GM12892 (cell line): ENCODE results near the gene SPRY1.

ENCODE experiments used
- DNase-seq: peaks from one replicate; pipeline ENCODE4 v3.0.0; 2011; ENCODE audit not compliant: insufficient read length
- FAIRE-seq: peaks from 2 replicates; lab custom pipeline; 2011; peaks lifted over from hg19 to GRCh38; lab: Jason Lieb, UNC
- POLR2A ChIP-seq: IDR thresholded peaks from 2 replicates; pipeline ENCODE4 v1.6.1; 2011; ENCODE audit warnings: low read depth, low read length, control low read depth
- POLR2AphosphoS5 ChIP-seq: IDR thresholded peaks from 2 replicates; pipeline ENCODE4 v1.6.1; 2011; ENCODE audit warnings: low read depth, low read length, control low read depth
- TAF1 ChIP-seq: IDR thresholded peaks from 2 replicates; pipeline ENCODE4 v1.6.1; 2011; ENCODE audit warnings: low read depth, mild to moderate bottlenecking, control low read depth, low read length, borderline replicate concordance

SPRY1 gene

GRCh38 chr4:123403080-123403604, 6.5 kb downstream of the SPRY1 start:
- no peak for FAIRE-seq
- TF ChIP-seq TAF1 = no peak
- no peak for TF ChIP-seq POLR2AphosphoS5
- no peak for TF ChIP-seq POLR2A

GRCh38 chr4:123404533-123404932, 7.9 kb downstream of the SPRY1 start:
- DNase-seq = no peak
- no peak for FAIRE-seq
- TF ChIP-seq POLR2AphosphoS5 = no peak
- TF ChIP-seq TAF1 = no peak
- TF ChIP-seq POLR2A = no peak

More at GRCh38 chr4:123403080-123403604, 6.5 kb downstream of the SPRY1 start:
- no peak for DNase-seq

GRCh38 chr4:123405267-123405865, 8.8 kb downstream of the SPRY1 start:
- no peak for FAIRE-seq
- no peak for DNase-seq
- TF ChIP-seq POLR2A (no peak), POLR2AphosphoS5 (no peak), TAF1 (no peak)

- no peak for FAIRE-seq
- TF ChIP-seq POLR2AphosphoS5 = no peak
- TF ChIP-seq POLR2A = no peak
- no peak for TF ChIP-seq TAF1
- no peak for DNase-seq
Observed at GRCh38 chr4:123406872-123407271, 10.3 kb downstream of the SPRY1 start.

GRCh38 chr4:123408471-123409084, 12.0 kb downstream of the SPRY1 start:
- DNase-seq (no peak), FAIRE-seq (no peak)
- TF ChIP-seq TAF1 (no peak), POLR2A (no peak), POLR2AphosphoS5 (no peak)

GRCh38 chr4:123409334-123409733, 12.7 kb downstream of the SPRY1 start:
- no peak for TF ChIP-seq TAF1
- no peak for TF ChIP-seq POLR2AphosphoS5
- no peak for DNase-seq
- no peak for FAIRE-seq

GRCh38 chr4:123411514-123411913, 14.9 kb downstream of the SPRY1 start:
- TF ChIP-seq POLR2AphosphoS5 = no peak
- no peak for TF ChIP-seq POLR2A
- no peak for TF ChIP-seq TAF1
- no peak for FAIRE-seq
- no peak for DNase-seq

GRCh38 chr4:123412091-123412505, 15.5 kb downstream of the SPRY1 start:
- TF ChIP-seq POLR2AphosphoS5 (no peak), TAF1 (no peak), POLR2A (no peak)
- FAIRE-seq (peak; percentile 57), DNase-seq (no peak)

- DNase-seq = no peak
- FAIRE-seq = no peak
- TF ChIP-seq TAF1 (no peak), POLR2AphosphoS5 (no peak), POLR2A (no peak)
Observed at GRCh38 chr4:123412700-123413512, 16.3 kb downstream of the SPRY1 start.

- DNase-seq (no peak), FAIRE-seq (no peak)
- TF ChIP-seq POLR2A (no peak), TAF1 (no peak), POLR2AphosphoS5 (no peak)
Observed at GRCh38 chr4:123415576-123415975, 19.0 kb downstream of the SPRY1 start.

GRCh38 chr4:123415977-123416376, 19.4 kb downstream of the SPRY1 start:
- DNase-seq = no peak
- no peak for FAIRE-seq
- TF ChIP-seq POLR2AphosphoS5 = no peak
- TF ChIP-seq TAF1 = no peak
- no peak for TF ChIP-seq POLR2A
